SK-N-SH (cell line): ENCODE data around the gene ZC3H4.

Source experiments
- CTCF ChIP-seq: fragments of 200-600 bp; sonication (generic); IDR thresholded peaks from 2 replicates; pipeline ENCODE4 v1.6.1; 2017; ENCODE audit warnings: antibody characterized with exemption, mild to moderate bottlenecking, moderate library complexity
- EP300 ChIP-seq, 2 experiments: IDR thresholded peaks; 2 replicates each; pipeline versions ENCODE4 v1.4.0 to v1.6.1; 2012; ENCODE audit warnings: borderline replicate concordance in 1 of 2, low read depth in 1 of 2, low read length in 1 of 2
- EZH2phosphoT487 ChIP-seq: fragments of 200-600 bp; sonication (generic); IDR thresholded peaks from 2 replicates; pipeline ENCODE4 v1.6.1; 2017; ENCODE audit warnings: low read depth, mixed run types, mild to moderate bottlenecking, antibody characterized with exemption, moderate library complexity, borderline replicate concordance
- GABPA ChIP-seq: IDR thresholded peaks from 2 replicates; pipeline ENCODE4 v1.4.0; 2012; ENCODE audit warnings: low read depth, mild to moderate bottlenecking
- JUND ChIP-seq: IDR thresholded peaks from 2 replicates; pipeline ENCODE4 v1.4.0; 2012
- MEF2A ChIP-seq: IDR thresholded peaks from 2 replicates; pipeline ENCODE4 v1.4.0; 2012; ENCODE audit warnings: low read depth, borderline replicate concordance
- MXI1 ChIP-seq: IDR thresholded peaks from 2 replicates; pipeline ENCODE4 v1.6.1; 2012; ENCODE audit warnings: mild to moderate bottlenecking, low read depth, low read length, improper control_type of control experiment
- POLR2AphosphoS5 ChIP-seq: IDR thresholded peaks from 2 replicates; pipeline ENCODE4 v1.6.1; 2012; ENCODE audit warnings: low read depth, low read length
- REST ChIP-seq: IDR thresholded peaks from 2 replicates; pipeline ENCODE4 v1.6.1; 2012; ENCODE audit warnings: mild to moderate bottlenecking, low read depth, low read length, moderate library complexity

GRCh38 chr19:47075941-47076340 is 37.6 kb downstream of the ZC3H4 start:
- TF ChIP-seq MEF2A (no peak), CTCF (no peak), POLR2AphosphoS5 (no peak), REST (no peak), MXI1 (no peak), JUND (no peak), GABPA (no peak), EP300 (IDR thresholded peaks at IDR 0.05; ENCODE audit: borderline replicate concordance in 1 of 2, low read depth in 1 of 2, low read length in 1 of 2) (no peak), EZH2phosphoT487 (no peak)
